Osteocyte (in vitro differentiated cells): ENCODE results near the gene EXOC3L4. TPM values are rescaled to one million over a fixed set of nuclear protein-coding genes. Genes with fewer than 3 reads are reported as not detected.

Experiments used
- DNase-seq: peaks from one replicate; pipeline ENCODE4 v3.0.0; 2021; ENCODE audit warnings: mixed read lengths; ENCODE audit not compliant: unreplicated experiment; ENCODE audit errors: extremely low spot score
- H3K27ac Mint-ChIP-seq: one replicate; pipeline ENCODE4 v1.8.0; 2021; ENCODE audit warnings: mild to moderate bottlenecking, mixed read lengths; ENCODE audit not compliant: unreplicated experiment
- H3K27me3 Mint-ChIP-seq: one replicate; pipeline ENCODE4 v1.8.0; 2021; ENCODE audit warnings: mixed read lengths; ENCODE audit not compliant: unreplicated experiment
- H3K36me3 Mint-ChIP-seq: one replicate; pipeline ENCODE4 v1.8.0; 2021; ENCODE audit warnings: mixed read lengths; ENCODE audit not compliant: unreplicated experiment
- H3K4me1 Mint-ChIP-seq: one replicate; pipeline ENCODE4 v1.8.0; 2021; ENCODE audit warnings: mixed read lengths; ENCODE audit not compliant: unreplicated experiment
- H3K4me3 Mint-ChIP-seq: one replicate; pipeline ENCODE4 v1.8.0; 2021; ENCODE audit warnings: mild to moderate bottlenecking, moderate library complexity, mixed read lengths; ENCODE audit not compliant: unreplicated experiment
- H3K9me3 Mint-ChIP-seq: one replicate; pipeline ENCODE4 v1.8.0; 2021; ENCODE audit warnings: mixed read lengths; ENCODE audit not compliant: unreplicated experiment
- CTCF ChIP-seq: fragments of 200-600 bp; sonication (generic); IDR thresholded peaks from 2 replicates; pipeline ENCODE4 v1.5.0; 2021; ENCODE audit warnings: antibody characterized with exemption, mild to moderate bottlenecking, moderate library complexity
- total RNA-seq: library from RNA; stranded (reverse); gene quantifications from 2 replicates; pipeline ENCODE4 v1.2.1, GENCODE V29; 2021

The EXOC3L4 gene
- total RNA-seq, 1 donor from 2014 or later: 0.86 TPM

GRCh38 chr14:103093856-103094405 is 594 bp upstream of the EXOC3L4 start:
- Mint-ChIP-seq H3K27ac (peak overlapping the region; percentile 18), H3K9me3 (no peaks in the 10 kb centered on the region)
- no peak for TF ChIP-seq CTCF

GRCh38 chr14:103095210-103095778 is 769 bp downstream of the EXOC3L4 start:
- Mint-ChIP-seq H3K36me3 (no peaks in the 10 kb centered on the region), H3K4me1 (peaks cover 4% of the 10 kb centered on the region), H3K4me3 (no peak overlapping the region), H3K9me3 (no peaks in the 10 kb centered on the region), H3K27me3 (peaks cover 3% of the 10 kb centered on the region), H3K27ac (no peak overlapping the region)
- TF ChIP-seq CTCF: no peak
- no peak for DNase-seq

More at GRCh38 chr14:103093856-103094405, 594 bp upstream of the EXOC3L4 start:
- H3K4me3 Mint-ChIP-seq: no peak overlapping the region
- no peaks in the 10 kb centered on the region for H3K36me3 Mint-ChIP-seq
- peaks cover 3% of the 10 kb centered on the region for H3K27me3 Mint-ChIP-seq
- H3K4me1 Mint-ChIP-seq: peaks cover 4% of the 10 kb centered on the region
- DNase-seq: no peak

GRCh38 chr14:103096387-103096786 is 1.9 kb downstream of the EXOC3L4 start:
- Mint-ChIP-seq H3K9me3 (no peaks in the 10 kb centered on the region), H3K27ac (no peak overlapping the region), H3K36me3 (no peaks in the 10 kb centered on the region), H3K4me3 (no peak overlapping the region), H3K27me3 (peaks cover 3% of the 10 kb centered on the region), H3K4me1 (peaks cover 4% of the 10 kb centered on the region)
- TF ChIP-seq CTCF: no peak
- DNase-seq: no peak

GRCh38 chr14:103097244-103097993 is 2.9 kb downstream of the EXOC3L4 start:
- H3K27me3 Mint-ChIP-seq: peaks cover 3% of the 10 kb centered on the region
- DNase-seq: no peak
- no peak overlapping the region for H3K27ac Mint-ChIP-seq
- H3K36me3 Mint-ChIP-seq: no peaks in the 10 kb centered on the region
- H3K4me3 Mint-ChIP-seq: no peak overlapping the region
- H3K9me3 Mint-ChIP-seq: no peaks in the 10 kb centered on the region
- no peak for TF ChIP-seq CTCF
- peaks cover 4% of the 10 kb centered on the region for H3K4me1 Mint-ChIP-seq
